Activated CD4-positive, alpha-beta T cell treated with anti-CD3 and anti-CD28 coated beads, Interleukin-2, amount 10 ng/mL, durations not matched to agents 7 days and 5 days (primary cell): ENCODE measurements around the gene SLIT1. TPM values are rescaled to one million over a fixed set of nuclear protein-coding genes. Genes with fewer than 3 reads are reported as not detected.

Experiments
- CTCF ChIA-PET: fragments of 350-600 bp; sonication (Branson Sonifier 250); formaldehyde crosslinking; loops from one replicate; lab custom pipeline; 2021; ENCODE audit warnings: antibody characterized with exemption; lab: Charles Lee
- POLR2A ChIA-PET: fragments of 350-600 bp; sonication (Branson Sonifier 250); formaldehyde crosslinking; loops from one replicate; lab custom pipeline; 2021; ENCODE audit warnings: antibody characterized with exemption; lab: Charles Lee
- DNase-seq: peaks from one replicate; pipeline ENCODE4 v3.0.0-alpha.2; 2020
- H3K27ac Mint-ChIP-seq: one replicate; pipeline ENCODE4 v1.8.0; 2021; ENCODE audit warnings: mild to moderate bottlenecking, moderate library complexity, mixed read lengths
- H3K27me3 Mint-ChIP-seq: one replicate; pipeline ENCODE4 v1.8.0; 2021; ENCODE audit warnings: mixed read lengths
- H3K36me3 Mint-ChIP-seq: one replicate; pipeline ENCODE4 v1.8.0; 2021; ENCODE audit warnings: low read depth, mixed read lengths
- H3K4me1 Mint-ChIP-seq: one replicate; pipeline ENCODE4 v1.8.0; 2021; ENCODE audit warnings: mixed read lengths
- H3K4me3 Mint-ChIP-seq: one replicate; pipeline ENCODE4 v1.8.0; 2021; ENCODE audit warnings: mild to moderate bottlenecking, moderate library complexity, mixed read lengths
- H3K9me3 Mint-ChIP-seq: one replicate; pipeline ENCODE4 v1.8.0; 2021; ENCODE audit warnings: mixed read lengths
- total RNA-seq, 2 experiments: library from RNA; stranded (reverse); gene quantifications; one replicate each; pipeline ENCODE4 v1.2.3, GENCODE V29; 2021

SLIT1 gene
- total RNA-seq, 2 experiments from 2014 or later, result 1.2 to 1.6 TPM

DNA sequence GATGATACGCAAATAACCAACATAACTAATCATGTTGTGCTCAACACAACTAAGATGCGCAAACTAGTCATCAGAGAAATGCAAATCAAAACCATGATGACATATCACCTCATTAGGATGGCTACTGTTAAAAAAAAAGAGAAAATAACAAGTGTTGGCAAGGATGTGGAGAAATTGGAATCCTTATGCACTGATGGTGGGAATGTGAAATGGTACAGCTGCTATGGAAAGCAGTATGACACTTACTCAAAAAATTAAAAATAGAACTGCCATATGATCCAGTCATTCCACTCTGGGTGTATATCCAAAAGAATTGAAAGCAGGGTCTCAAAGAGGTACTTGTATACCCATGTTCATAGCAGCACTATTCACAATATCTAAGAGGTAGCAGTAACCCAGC is 42.9 kb downstream of the SLIT1 start:
- CTCF ChIA-PET, result no interaction called here
- no peak for DNase-seq
- H3K27ac Mint-ChIP-seq, result no peak overlapping the region
- H3K36me3 Mint-ChIP-seq, result no peaks in the 10 kb centered on the region
- no peaks in the 10 kb centered on the region for H3K9me3 Mint-ChIP-seq
- no peak overlapping the region for H3K4me3 Mint-ChIP-seq
- POLR2A ChIA-PET, result no interaction called here
- peaks cover 10% of the 10 kb centered on the region for H3K27me3 Mint-ChIP-seq
- no peaks in the 10 kb centered on the region for H3K4me1 Mint-ChIP-seq

GRCh38 chr10:97140902-97141745 is 44.6 kb downstream of the SLIT1 start:
- Mint-ChIP-seq H3K4me3 (no peak overlapping the region), H3K36me3 (no peaks in the 10 kb centered on the region), H3K4me1 (no peaks in the 10 kb centered on the region), H3K27me3 (peaks cover 11% of the 10 kb centered on the region), H3K9me3 (no peaks in the 10 kb centered on the region), H3K27ac (no peak overlapping the region)
- ChIA-PET CTCF (no interaction called here), POLR2A (no interaction called here)
- DNase-seq, result no peak

- CTCF ChIA-PET, result no interaction called here
- Mint-ChIP-seq H3K27me3 (peaks cover 11% of the 10 kb centered on the region), H3K36me3 (no peaks in the 10 kb centered on the region), H3K9me3 (no peaks in the 10 kb centered on the region), H3K4me1 (no peaks in the 10 kb centered on the region), H3K4me3 (no peak overlapping the region), H3K27ac (no peak overlapping the region)
- POLR2A ChIA-PET, result no interaction called here
- no peak for DNase-seq
These were observed 45.5 kb downstream of the SLIT1 start for GRCh38 chr10:97140049-97140846.

DNA sequence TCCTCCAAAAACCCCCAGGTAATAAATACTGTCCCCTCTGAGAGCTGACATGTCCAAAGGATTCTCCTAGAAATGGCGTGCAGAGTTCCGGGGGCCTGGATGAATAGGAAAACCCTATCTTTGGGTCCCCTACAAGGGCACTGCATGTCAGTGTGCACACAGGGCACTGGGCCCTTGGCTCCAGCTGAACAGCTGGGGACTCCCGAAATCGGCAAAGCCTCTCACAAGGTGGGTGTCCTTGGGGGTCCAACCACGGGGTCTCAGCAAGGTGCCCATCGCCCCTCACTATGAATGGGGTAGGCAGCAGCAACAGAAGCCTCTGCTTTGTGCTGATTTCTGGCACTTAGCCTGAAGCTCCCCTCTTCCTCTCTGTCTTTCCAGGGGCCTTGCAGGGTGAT is 46.1 kb downstream of the SLIT1 start:
- no peak for DNase-seq
- Mint-ChIP-seq H3K36me3 (no peaks in the 10 kb centered on the region), H3K4me1 (no peaks in the 10 kb centered on the region), H3K27ac (no peak overlapping the region), H3K27me3 (peaks cover 11% of the 10 kb centered on the region), H3K4me3 (no peak overlapping the region), H3K9me3 (no peaks in the 10 kb centered on the region)
- ChIA-PET CTCF (no interaction called here), POLR2A (no interaction called here)

DNA sequence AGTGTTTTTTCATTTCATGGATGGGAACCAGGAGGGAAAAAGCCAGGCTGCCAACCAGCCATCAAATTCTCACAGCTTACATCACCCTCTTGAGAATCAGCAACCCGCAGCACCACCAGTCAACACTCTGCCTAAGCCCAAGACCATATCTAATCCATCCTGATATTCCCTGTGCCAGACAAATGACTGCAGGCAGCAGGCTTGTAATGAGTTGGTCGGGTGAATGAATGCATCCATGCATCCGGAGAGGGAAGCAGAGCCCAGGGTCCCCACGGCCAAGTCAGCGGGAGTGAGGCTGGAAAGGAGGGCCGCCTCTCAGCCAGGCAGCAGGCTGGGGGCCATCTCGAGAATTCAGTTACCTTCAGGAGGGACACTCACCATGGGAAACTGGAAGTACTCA is 46.9 kb downstream of the SLIT1 start:
- Mint-ChIP-seq H3K27ac (no peak overlapping the region), H3K9me3 (no peaks in the 10 kb centered on the region), H3K4me1 (no peaks in the 10 kb centered on the region), H3K27me3 (peaks cover 11% of the 10 kb centered on the region), H3K4me3 (no peak overlapping the region), H3K36me3 (no peaks in the 10 kb centered on the region)
- POLR2A ChIA-PET, result no interaction called here
- DNase-seq, result no peak
- CTCF ChIA-PET, result no interaction called here

- ChIA-PET POLR2A (no interaction called here), CTCF (interaction anchor here (2.2 kb wide), 1 partner anchor 72 kb away, joined by 4 read pairs; no protein-coding TSS in a partner anchor)
- Mint-ChIP-seq H3K36me3 (no peaks in the 10 kb centered on the region), H3K27me3 (peaks cover 8% of the 10 kb centered on the region), H3K4me1 (no peaks in the 10 kb centered on the region), H3K9me3 (no peaks in the 10 kb centered on the region), H3K27ac (no peak overlapping the region), H3K4me3 (no peak overlapping the region)
- DNase-seq, result no peak
These were observed 47.6 kb downstream of the SLIT1 start for GRCh38 chr10:97138174-97138573.

- DNase-seq, result no peak
- Mint-ChIP-seq H3K27ac (no peak overlapping the region), H3K27me3 (peaks cover 4% of the 10 kb centered on the region), H3K4me3 (no peak overlapping the region), H3K9me3 (no peaks in the 10 kb centered on the region), H3K4me1 (no peaks in the 10 kb centered on the region), H3K36me3 (no peaks in the 10 kb centered on the region)
- ChIA-PET POLR2A (no interaction called here), CTCF (interaction anchor here (0.9 to 2.2 kb wide), 3 partner anchors 13 to 74 kb away, joined by 3 to 4 read pairs (median 4); no protein-coding TSS in a partner anchor)
These were observed 49.0 kb downstream of the SLIT1 start for GRCh38 chr10:97136756-97137155.

DNA sequence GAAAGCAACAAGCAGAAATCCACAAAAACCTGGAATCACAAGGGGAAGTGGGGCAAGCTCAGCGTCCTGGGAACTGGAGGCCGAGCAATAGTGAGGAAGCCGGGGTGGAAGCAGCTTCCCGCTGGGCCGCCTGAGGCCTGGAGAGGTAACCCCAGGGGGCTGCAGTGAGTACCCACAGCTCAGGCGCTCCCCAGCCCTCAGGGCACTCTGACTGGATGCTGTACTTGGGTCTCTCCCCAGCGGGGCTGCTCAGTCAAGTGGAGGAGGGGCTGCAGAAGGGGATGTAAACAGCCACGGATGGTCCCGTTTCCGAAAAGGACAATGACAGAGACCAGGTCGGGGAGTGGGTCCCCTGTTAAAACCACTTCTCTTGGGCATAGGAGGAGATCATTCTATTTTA is 50.3 kb downstream of the SLIT1 start:
- ChIA-PET CTCF (interaction anchor here (0.5 kb wide), 1 partner anchor 543 kb away, joined by 3 read pairs; no protein-coding TSS in a partner anchor), POLR2A (no interaction called here)
- H3K27me3 Mint-ChIP-seq, result peaks cover 4% of the 10 kb centered on the region
- no peak overlapping the region for H3K4me3 Mint-ChIP-seq
- H3K4me1 Mint-ChIP-seq, result no peaks in the 10 kb centered on the region
- H3K27ac Mint-ChIP-seq, result no peak overlapping the region
- H3K36me3 Mint-ChIP-seq, result no peaks in the 10 kb centered on the region
- no peak for DNase-seq
- no peaks in the 10 kb centered on the region for H3K9me3 Mint-ChIP-seq

DNA sequence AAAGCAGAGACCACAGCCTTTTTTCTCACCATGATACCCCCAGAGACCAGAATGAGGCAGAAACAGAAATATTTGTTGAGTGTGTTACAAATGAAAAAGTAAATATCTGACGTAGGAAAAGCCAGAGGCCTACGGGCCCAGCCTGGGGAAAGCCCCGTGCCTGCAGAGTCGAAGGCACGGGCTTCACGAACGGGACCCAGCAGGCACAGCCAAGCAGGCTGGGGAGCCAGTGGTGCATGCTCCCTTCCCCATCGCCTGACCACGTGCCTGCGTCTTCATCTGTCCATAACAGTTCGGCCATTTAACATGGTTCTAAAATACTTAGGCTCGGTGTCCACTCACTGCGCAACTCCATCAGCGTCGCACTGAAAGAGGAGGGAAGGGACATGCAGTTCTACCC is 50.8 kb downstream of the SLIT1 start:
- no peaks in the 10 kb centered on the region for H3K4me1 Mint-ChIP-seq
- CTCF ChIA-PET, result interaction anchor here (0.5 kb wide), 1 partner anchor 542 kb away, joined by 3 read pairs; no protein-coding TSS in a partner anchor
- H3K9me3 Mint-ChIP-seq, result no peaks in the 10 kb centered on the region
- no peaks in the 10 kb centered on the region for H3K36me3 Mint-ChIP-seq
- no peak overlapping the region for H3K27ac Mint-ChIP-seq
- peaks cover 4% of the 10 kb centered on the region for H3K27me3 Mint-ChIP-seq
- no peak for DNase-seq
- POLR2A ChIA-PET, result no interaction called here
- H3K4me3 Mint-ChIP-seq, result no peak overlapping the region

DNA sequence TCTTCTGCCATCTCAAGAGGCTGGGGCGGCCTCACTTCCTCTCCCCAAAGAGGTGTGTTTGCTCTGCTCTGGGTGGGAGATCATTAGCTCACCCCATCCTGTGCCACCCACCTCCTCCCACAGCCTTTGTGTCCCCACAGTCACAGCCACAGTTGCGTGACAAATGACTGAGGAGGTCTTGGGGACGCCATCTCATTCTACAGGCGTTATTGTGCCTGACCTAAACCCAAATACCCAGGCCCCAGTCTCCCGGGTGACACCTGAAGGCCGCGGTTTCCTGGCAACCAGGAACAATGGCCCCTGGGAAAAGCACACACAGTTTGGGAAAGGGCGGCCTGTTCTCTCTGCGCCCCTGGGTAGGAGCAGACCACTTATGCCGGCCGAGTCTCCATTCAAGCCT is 51.6 kb downstream of the SLIT1 start:
- H3K36me3 Mint-ChIP-seq, result no peaks in the 10 kb centered on the region
- ChIA-PET POLR2A (no interaction called here), CTCF (no interaction called here)
- H3K4me3 Mint-ChIP-seq, result no peak overlapping the region
- no peak overlapping the region for H3K27ac Mint-ChIP-seq
- no peak for DNase-seq
- no peaks in the 10 kb centered on the region for H3K9me3 Mint-ChIP-seq
- no peaks in the 10 kb centered on the region for H3K4me1 Mint-ChIP-seq
- peaks cover 8% of the 10 kb centered on the region for H3K27me3 Mint-ChIP-seq

DNA sequence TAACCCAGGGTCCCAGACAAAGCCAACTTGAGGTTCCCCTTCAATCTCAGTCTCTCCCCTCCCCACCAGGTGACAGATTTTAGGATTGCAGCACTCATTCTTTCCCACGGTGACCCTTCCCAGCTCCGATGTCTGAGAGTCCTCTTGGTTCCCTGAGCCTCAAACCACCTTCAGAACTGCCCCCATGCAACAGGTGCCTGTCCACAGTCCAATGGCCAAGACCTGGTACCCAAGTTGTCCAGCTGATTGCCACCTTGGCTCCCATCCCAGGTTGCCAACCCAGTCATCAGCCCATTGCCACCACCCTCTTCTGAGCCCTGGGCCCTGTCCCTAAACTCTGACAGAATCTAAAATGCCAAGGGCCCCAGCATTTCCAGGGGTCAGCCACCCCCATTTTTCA is 53.5 kb downstream of the SLIT1 start:
- Mint-ChIP-seq H3K4me1 (no peaks in the 10 kb centered on the region), H3K27ac (no peak overlapping the region), H3K27me3 (peaks cover 8% of the 10 kb centered on the region), H3K36me3 (no peaks in the 10 kb centered on the region), H3K9me3 (no peaks in the 10 kb centered on the region), H3K4me3 (no peak overlapping the region)
- no peak for DNase-seq
- ChIA-PET POLR2A (no interaction called here), CTCF (no interaction called here)

GRCh38 chr10:97131666-97132065 is 54.1 kb downstream of the SLIT1 start:
- Mint-ChIP-seq H3K36me3 (no peaks in the 10 kb centered on the region), H3K27me3 (peaks cover 6% of the 10 kb centered on the region), H3K27ac (no peak overlapping the region), H3K9me3 (no peaks in the 10 kb centered on the region), H3K4me1 (no peaks in the 10 kb centered on the region), H3K4me3 (no peak overlapping the region)
- DNase-seq, result no peak
- ChIA-PET CTCF (no interaction called here), POLR2A (no interaction called here)

DNA sequence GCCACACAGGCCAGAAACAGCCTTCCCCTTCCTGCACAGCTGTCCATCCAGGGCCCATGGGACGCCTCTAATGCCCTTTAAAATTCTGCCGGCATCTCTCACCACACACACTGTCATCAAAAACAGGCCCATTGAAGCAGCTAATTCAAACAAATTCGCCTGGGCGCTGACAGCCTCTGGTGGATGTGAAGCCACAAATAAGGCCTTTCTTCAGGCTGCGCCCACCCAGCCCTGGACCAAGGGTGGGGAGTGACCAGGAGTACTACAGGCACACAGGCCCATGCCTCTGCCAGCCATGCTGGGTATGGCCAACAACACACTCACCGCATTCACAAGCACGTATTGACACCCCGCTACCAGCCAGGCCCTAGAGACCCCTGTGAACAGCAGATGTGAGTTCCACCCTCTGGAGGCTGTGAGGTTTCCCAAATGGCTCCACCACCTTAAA is 54.6 kb downstream of the SLIT1 start:
- Mint-ChIP-seq H3K27ac (no peak overlapping the region), H3K9me3 (no peaks in the 10 kb centered on the region), H3K4me3 (no peak overlapping the region), H3K36me3 (no peaks in the 10 kb centered on the region), H3K27me3 (peaks cover 4% of the 10 kb centered on the region), H3K4me1 (no peaks in the 10 kb centered on the region)
- ChIA-PET CTCF (no interaction called here), POLR2A (no interaction called here)
- no peak for DNase-seq
